8988T (cell line): ENCODE results near the gene RTEL1.
"Not testable (repeated sequence)": the region's sequence is repeated elsewhere in the genome, so short reads cannot be mapped to it uniquely, and the experiment has no call there.

ENCODE experiments used
- DNase-seq: peaks from one replicate; pipeline ENCODE4 v3.0.0; 2011

Gene RTEL1

GRCh38 chr20:63657937-63658748 lies at the start of gene RTEL1:
TSS of gene RTEL1 (plus strand) at chr20:63658312. CDS start at chr20:63659403, 1,091 bp downstream.
- DNase-seq: peak; percentile 100

DNA sequence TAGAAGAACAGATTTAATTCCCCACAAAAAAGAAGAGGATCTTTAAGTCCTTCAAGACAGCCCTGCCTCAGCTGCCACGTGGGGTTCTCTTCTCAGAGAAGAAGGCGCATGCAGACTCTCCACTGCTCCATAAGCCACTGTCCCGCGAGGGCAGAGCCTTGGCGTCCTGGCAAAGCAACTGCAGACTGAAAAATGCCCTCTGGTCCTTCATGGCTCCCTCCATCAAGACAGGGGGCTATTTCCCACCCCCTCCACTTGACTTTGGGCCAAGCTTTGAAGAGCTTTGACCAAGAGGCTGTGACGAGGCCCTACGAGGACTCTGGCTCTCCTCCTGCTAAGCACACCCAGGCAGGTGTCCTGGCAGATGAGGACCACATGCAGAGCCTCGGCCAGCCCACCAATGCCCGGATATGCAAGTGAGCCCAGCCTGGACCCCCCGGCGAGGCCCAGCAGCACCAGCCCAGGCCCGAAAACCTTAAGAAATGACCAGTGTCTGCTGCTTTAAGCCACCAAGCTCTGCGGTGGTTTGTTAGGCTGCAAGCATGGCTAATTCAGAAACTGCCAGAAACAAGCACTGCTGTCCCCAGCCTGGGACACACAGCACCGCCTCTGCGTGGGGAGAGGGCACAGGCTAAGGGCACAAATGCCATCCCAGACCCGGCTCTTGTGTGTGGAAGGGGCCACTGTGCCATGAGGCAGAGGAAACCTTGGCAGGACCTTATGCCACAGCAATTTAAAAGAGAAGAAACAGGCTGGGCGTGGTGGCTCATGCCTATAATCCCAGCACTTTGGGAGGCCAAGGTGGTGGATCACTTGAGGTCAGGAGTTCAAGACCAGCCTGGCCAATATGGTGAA lies 47.3 kb upstream of the RTEL1 start:
- no peak for DNase-seq

DNA sequence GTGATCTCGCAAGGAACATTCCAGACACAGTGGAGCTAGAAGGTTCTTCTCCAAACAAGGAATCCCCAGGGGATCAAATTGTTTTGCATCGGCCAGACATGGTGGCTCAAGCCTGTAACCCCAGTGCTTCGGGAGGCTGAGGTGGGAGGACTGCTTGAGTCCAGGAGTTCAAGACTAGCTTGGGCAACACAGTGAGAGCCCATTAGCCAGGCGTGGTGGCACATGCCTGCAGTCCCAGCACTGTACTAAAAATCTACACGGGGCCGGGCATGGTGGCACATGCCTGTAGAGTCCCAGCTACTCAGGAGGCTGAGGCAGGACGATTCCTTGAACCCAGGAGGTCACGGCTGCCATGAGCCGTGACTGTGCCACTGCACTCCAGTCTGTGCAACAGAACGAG lies 46.5 kb upstream of the RTEL1 start:
- no peak for DNase-seq

GRCh38 chr20:63612276-63612931 lies 45.7 kb upstream of the RTEL1 start:
- no peak for DNase-seq

- DNase-seq: not testable (repeated sequence)
These were observed 44.1 kb upstream of the RTEL1 start for GRCh38 chr20:63613863-63614594.

DNA sequence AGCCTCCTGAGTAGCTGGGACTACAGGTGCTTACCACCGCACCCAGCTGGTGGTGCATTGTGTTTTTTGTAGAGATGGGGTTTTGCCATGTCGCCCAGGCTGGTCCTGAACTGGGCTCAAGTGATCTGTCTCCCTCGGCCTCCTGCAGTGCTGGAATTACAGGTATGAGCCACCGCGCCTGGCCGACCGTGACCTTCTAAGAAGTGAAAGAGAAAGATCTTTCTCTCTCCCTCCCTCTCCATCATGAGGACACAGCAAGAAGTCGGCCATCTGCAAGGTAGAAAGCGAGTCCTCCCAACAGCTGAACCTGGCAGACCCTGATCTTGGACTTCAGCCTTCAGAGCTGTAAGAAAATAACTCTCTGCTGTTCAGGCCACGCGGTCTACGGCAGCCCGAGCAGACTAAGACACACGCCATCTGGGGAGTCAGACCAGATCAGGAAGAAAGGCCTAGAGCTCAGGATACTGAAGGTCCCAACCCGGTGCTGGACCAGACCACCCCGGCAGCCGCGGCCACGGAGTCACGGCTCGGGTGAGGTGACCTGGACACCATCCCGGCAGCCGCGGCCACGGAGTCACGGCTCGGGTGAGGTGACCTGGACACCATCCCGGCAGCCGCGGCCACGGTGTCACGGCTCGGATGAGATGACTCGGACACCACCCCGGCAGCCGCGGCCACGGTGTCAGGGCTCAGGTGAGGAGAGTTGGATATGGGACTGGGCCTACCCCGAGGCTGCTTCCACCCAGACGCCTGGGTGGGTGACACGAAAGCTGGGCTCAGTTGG lies 40.8 kb upstream of the RTEL1 start:
- DNase-seq: no peak

DNA sequence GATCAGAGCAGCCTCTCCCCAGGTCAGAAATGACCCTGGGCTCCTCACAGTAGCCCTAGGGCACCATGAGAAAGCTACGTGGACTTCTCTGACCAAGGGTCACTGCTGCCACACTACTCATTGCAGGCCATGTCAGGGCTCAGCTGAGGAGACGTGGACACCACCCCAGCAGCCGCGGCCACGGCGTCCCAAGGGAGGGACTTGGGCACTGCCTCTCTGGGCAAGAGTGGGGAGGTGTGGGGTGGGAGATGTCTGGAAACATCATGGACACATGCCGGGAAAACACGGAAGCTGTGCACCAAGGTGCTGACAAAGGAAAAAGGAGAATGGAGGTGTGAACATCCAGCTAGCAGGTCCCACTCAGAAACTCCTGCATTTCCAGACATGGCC lies 40.2 kb upstream of the RTEL1 start:
- DNase-seq: peak; percentile 26

GRCh38 chr20:63618291-63618980 lies 39.7 kb upstream of the RTEL1 start:
- no peak for DNase-seq

DNA sequence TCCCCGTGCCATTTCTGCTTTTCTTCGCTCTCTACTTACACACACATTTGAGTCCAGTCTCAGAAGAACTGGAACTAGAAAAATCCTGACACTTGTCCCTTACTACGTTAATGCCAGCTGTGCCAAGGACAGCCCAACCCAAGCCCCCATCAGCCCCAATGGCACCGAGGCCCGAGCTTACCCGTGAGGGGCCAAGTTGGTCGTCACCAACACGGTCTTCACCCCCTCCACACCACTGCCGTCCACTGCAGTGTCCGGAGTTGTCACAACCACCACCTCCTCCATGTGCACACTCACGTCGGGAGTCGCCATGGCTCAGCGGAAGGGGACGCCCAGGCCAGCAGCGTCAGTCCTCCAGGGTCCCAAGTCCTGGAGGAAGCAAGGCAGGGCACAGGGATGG lies 39.0 kb upstream of the RTEL1 start:
- DNase-seq: no peak

DNA sequence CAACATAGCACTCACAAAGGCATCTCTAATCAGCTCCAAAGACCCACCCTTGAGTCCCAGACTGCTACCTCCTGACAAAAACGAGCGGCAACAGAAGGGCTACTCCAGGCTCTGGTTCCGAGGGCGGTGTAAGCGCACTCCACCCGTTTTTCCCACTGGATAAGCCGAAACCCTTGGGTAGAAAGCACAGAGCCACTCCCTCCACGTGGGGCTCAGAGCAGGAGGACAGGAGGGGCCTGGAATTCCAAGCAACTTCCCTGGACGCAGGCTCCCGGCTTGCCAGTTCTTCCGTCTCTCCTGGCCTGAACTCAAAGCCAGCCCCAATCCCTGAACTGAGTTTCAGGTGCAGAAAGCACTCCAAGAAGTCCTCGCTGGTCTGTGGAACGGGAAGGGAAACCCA lies 38.6 kb upstream of the RTEL1 start:
- no peak for DNase-seq

- no peak for DNase-seq
These were observed 37.1 kb upstream of the RTEL1 start for GRCh38 chr20:63620991-63621390.

- DNase-seq: no peak
These were observed 36.0 kb upstream of the RTEL1 start for GRCh38 chr20:63622096-63622495.

DNA sequence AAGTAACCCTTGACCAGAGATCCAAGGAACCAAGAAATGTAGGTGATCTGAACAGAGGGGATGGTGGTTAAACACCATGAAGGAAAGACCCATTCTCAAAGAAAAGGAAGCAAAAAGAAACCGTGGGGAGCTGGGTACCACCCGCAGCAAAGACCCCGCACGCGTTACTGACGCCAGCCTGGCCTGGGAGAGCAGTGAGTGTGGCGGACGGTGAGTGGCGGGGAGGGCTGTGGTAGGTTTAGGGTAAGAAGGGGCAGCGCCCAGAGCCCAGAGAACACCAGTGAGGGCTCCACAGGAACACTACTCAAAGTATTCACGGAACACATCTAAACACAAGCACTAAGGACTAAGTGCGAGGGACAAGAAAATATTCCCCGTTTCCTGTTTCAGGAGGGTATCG lies 35.4 kb upstream of the RTEL1 start:
- DNase-seq: no peak

DNA sequence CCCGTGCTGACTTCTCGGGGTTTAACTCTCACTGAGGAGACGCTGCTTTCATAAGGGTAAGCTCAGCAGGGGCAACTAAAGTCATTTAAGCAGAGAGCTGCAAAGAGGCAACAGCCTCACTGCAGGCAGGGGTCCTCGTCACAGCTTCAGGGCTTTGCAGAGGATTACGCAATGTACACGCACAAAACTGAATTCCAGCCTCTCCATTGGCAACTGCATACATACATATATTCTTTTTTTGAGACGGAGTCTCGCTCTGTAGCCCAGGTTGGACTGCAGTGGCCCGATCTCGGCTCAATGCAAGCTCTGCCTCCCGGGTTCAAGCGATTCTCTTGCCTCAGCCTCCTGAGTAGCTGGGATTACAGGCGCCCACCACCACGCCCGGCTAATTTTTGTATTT lies 33.6 kb upstream of the RTEL1 start:
- no peak for DNase-seq

DNA sequence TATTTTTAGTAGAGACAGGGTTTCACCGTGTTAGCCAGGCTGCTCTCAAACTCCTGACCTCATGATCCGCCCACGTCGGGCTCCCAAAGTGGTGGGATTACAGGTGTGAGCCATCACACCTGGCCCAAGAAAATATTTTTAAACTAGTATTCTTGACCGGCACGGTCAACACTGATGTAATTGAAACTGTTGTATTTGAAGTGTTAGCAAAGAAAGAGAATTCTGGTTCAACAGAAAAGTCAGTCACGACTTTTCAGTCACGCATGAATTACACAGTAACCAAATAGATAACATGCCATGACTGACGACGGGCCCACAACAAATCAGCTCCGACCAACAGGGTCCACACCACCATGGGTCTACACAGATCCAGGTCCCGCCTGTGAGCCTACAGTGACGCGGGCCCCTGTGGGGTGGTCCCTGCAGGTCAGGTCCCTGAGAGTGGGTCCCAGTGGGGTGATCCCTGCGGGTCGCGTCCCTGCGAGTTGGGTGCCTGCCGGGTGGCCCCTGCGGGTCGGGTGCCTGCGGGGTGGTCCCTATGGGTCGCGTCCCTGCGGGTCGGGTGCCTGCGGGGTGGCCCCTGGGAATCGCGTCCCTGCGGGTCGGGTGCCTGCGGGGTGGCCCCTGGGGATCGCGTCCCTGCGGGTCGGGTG lies 32.2 kb upstream of the RTEL1 start:
- no peak for DNase-seq

GRCh38 chr20:63626424-63627128 lies 31.5 kb upstream of the RTEL1 start, which contains the start of gene GMEB2:
TSS of gene GMEB2 (minus strand) at chr20:63627101. CDS start at chr20:63619397, 7,704 bp downstream.
- DNase-seq: peak; percentile 96

DNA sequence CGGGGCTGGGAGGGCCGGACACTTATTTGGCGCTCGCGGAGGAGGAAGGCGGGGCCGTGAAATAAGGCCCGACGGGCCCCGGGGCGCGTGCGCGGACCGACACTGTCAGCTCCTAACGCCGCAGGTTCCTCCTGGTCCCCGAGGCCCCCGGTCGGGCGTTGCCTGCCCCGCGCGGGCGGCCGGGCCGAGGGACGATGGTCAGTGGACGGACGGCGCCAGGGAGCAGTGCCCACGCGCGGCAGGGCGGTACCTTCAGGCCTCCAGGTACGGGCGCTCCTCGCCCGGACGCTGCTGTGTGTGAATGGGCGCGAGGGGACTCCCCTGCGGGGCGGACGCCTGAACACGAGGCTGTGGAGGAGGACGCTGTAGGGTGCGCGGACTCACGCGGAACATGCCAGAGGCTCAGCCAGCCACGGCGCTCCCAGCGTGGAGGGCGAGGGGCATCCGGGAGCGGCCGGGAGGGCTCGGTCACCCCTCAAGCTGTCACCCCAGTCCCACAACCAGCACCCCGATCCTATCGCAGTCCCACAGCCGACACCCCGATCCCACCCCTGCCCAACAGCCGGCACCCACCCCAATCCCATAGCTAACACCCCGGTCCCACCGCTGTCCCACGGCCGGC lies 30.9 kb upstream of the RTEL1 start:
- DNase-seq: peak; percentile 99

DNA sequence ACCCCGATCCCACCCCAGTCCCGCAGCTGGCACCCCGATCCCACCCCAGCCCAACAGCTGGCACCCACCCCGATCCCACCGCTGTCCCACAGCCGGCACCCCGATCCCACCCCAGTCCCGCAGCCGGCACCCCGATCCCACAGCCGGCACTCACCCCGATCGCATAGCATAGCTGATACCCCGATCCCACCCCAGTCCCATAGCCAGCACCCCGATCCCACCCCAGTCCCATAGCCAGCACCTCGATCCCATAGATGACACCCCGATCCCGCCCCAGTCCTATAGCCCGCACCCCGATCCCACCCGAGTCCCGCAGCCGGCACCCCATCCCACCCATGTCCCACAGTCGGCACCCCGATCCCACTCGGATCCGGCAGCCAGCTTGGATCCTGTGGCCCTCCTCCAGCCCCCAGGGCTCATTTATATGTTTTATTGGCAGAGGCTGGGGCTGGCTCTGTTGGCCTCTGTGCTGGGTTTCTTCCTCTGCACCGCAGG lies 30.3 kb upstream of the RTEL1 start:
- no peak for DNase-seq

- peak; percentile 82 for DNase-seq
These were observed 29.7 kb upstream of the RTEL1 start for GRCh38 chr20:63628246-63628975.
